Measurements from ENCODE around the gene BTBD1. TPM values are rescaled to one million over a fixed set of nuclear protein-coding genes. Genes with fewer than 3 reads are reported as not detected.
"Not testable (repeated sequence)": the region's sequence is repeated elsewhere in the genome, so short reads cannot be mapped to it uniquely, and the experiment has no call there.

Gene BTBD1
- total and polyA plus RNA-seq, 8 donors: 41.4 to 64.5 (median 62.4) TPM

DNA sequence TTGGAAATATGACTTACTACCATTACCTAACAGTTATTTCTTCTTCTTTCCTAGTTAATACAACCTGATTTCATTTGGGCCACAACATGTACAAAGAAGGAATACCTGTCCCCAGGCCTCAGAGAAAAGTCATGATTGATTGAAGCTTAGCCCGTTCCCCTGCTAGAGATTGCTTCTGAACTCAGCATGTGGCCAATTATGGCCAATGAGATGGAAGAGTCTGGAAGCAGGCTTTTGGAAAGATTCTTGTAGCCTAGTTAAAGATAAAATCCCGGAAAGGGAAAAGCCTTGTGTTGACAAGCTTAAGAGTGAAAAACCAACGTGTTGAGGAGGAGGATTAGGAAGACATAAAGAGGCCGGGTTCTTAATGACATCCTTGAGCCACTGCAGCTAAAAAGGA, 23.4 kb upstream of the BTBD1 start:
- intact Hi-C loops (cut with DNase I): no loop called here
- ATAC-seq: no peak

GRCh38 chr15:83088876-83089275, 21.8 kb upstream of the BTBD1 start:
- Histone ChIP-seq H3K9me3 (no peaks in the 10 kb centered on the region), H3K36me3 (no peaks in the 10 kb centered on the region), H3K4me3 (no peak overlapping the region), H3K27me3 (peaks cover 0 to 3% of the 10 kb centered on the region in 2 donors), H3K4me1 (peaks cover 0 to 19% of the 10 kb centered on the region in 2 donors), H3K27ac (no peak overlapping the region)
- DNase-seq (no peak), ATAC-seq (no peak)
- TF ChIP-seq CTCF (IDR thresholded peaks at IDR 0.05): no peak
- intact Hi-C loops (cut with DNase I): no loop called here

More for the DNA sequence above, 23.4 kb upstream of the BTBD1 start:
- no peaks in the 10 kb centered on the region for H3K27me3 ChIP-seq
- H3K4me1 ChIP-seq: peaks cover 0 to 19% of the 10 kb centered on the region in 2 donors
- no peaks in the 10 kb centered on the region for H3K36me3 ChIP-seq
- no peak overlapping the region for H3K4me3 ChIP-seq
- TF ChIP-seq CTCF (IDR thresholded peaks at IDR 0.05): no peak
- H3K27ac ChIP-seq: no peak overlapping the region
- H3K9me3 ChIP-seq: no peaks in the 10 kb centered on the region
- DNase-seq: no peak

- no peak for ATAC-seq
Measured at GRCh38 chr15:83087576-83087975, 20.5 kb upstream of the BTBD1 start.

GRCh38 chr15:83085864-83086552, 19.0 kb upstream of the BTBD1 start:
- ATAC-seq; H3K27me3 ChIP-seq; H3K4me1 ChIP-seq; H3K4me3 ChIP-seq; DNase-seq; H3K27ac ChIP-seq; intact Hi-C loops (cut with DNase I); H3K36me3 ChIP-seq; H3K9me3 ChIP-seq: not testable (repeated sequence)

More at GRCh38 chr15:83087576-83087975, 20.5 kb upstream of the BTBD1 start:
- no peaks in the 10 kb centered on the region for H3K9me3 ChIP-seq
- peaks cover 0 to 10% of the 10 kb centered on the region in 2 donors for H3K4me1 ChIP-seq
- intact Hi-C loops (cut with DNase I): no loop called here
- no peak for TF ChIP-seq CTCF (IDR thresholded peaks at IDR 0.05)
- H3K27ac ChIP-seq: no peak overlapping the region
- DNase-seq: no peak
- H3K27me3 ChIP-seq: peaks cover 0 to 3% of the 10 kb centered on the region in 2 donors
- no peak overlapping the region for H3K4me3 ChIP-seq
- H3K36me3 ChIP-seq: no peaks in the 10 kb centered on the region

- H3K36me3 ChIP-seq, H3K27me3 ChIP-seq, ATAC-seq: not testable (repeated sequence)
Measured at GRCh38 chr15:83085461-83085860, 18.4 kb upstream of the BTBD1 start.

DNA sequence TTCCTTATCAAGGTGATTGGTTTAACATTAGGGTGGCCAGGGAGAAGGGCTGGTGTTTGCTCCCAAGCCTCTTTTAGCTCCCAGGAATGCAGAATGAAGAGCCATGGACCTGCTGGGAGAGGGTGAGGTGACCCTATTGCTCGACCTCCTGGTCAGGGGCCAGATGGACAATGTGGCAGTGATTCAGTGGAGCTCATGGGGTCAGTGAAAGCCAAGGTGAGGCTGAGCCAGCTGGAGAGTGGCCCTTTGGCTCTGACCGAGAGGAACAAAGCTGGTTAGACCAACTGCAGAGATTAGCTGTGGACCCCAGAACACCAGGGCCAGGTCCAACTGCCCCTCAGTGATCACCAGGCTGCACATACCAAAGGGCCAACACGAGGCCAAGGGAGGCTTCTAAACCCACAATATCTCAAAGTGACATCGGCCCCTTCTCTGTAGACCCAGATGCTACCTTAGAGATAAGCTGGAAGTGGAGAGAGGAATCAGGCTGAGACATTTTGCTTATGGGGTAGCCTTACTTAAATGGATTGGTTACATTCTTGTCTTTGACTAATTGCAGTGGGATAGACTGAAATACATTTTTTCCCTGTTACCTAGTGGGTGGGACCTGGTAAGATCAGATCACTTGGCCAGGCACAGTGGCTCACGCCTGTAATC, 15.8 kb upstream of the BTBD1 start:
- Histone ChIP-seq H3K36me3 (no peaks in the 10 kb centered on the region), H3K4me1 (no peaks in the 10 kb centered on the region), H3K9me3 (no peaks in the 10 kb centered on the region), H3K4me3 (no peak overlapping the region), H3K27me3 (peaks cover 3 to 27% of the 10 kb centered on the region in 2 donors), H3K27ac (no peak overlapping the region)
- ATAC-seq (no peak), DNase-seq (no peak)
- intact Hi-C loops (cut with DNase I): no loop called here
- no peak for TF ChIP-seq CTCF (IDR thresholded peaks at IDR 0.05)

More at GRCh38 chr15:83085461-83085860, 18.4 kb upstream of the BTBD1 start:
- H3K4me1 ChIP-seq; intact Hi-C loops (cut with DNase I); H3K9me3 ChIP-seq; H3K27ac ChIP-seq; DNase-seq; H3K4me3 ChIP-seq: not testable (repeated sequence)

Measured in left lung (tissue), 10 donors.